GM18505 (cell line): ENCODE measurements around the gene HIRIP3.
"Not testable (repeated sequence)": the region's sequence is repeated elsewhere in the genome, so short reads cannot be mapped to it uniquely, and the experiment has no call there.

Experiments
- ATAC-seq: cut with Tn5 transposase; IDR thresholded peaks from one replicate; pipeline ENCODE4 v1.9.1; 2021; ENCODE audit not compliant: unreplicated experiment
- POLR2A ChIP-seq: IDR thresholded peaks from 4 replicates; pipeline ENCODE4 v1.6.1; 2011; ENCODE audit warnings: borderline replicate concordance; ENCODE audit not compliant: insufficient read depth, insufficient read length; ENCODE audit errors: extremely low read depth

HIRIP3 gene

GRCh38 chr16:30025574-30025973, 30.2 kb upstream of the HIRIP3 start:
- no peak for TF ChIP-seq POLR2A
- ATAC-seq = no peak

GRCh38 chr16:30025156-30025555, 29.7 kb upstream of the HIRIP3 start:
- ATAC-seq = no peak
- TF ChIP-seq POLR2A = no peak

DNA sequence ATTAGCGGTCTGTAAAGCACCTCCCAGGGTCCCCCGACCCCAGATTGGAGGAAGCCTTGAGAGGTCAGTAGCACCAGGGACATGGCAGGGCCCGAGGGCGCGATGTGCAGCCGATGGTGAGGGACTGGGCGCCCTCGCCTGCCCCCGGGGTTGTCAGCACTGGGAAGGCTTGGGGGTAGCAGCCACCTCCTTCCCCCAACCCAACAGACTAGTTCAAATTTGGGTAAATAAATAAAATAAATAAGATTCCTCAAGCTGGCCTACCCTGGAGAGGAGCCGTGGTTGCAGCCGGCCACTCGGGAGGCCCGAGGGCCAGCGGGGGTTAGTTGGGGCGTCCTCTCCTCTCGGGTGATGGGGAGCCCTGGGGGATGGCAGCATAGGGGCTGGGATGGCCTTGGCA, 29.0 kb upstream of the HIRIP3 start:
- ATAC-seq = no peak
- no peak for TF ChIP-seq POLR2A

- ATAC-seq = no peak
- TF ChIP-seq POLR2A = no peak
Measured at GRCh38 chr16:30023586-30023985, 28.2 kb upstream of the HIRIP3 start.

DNA sequence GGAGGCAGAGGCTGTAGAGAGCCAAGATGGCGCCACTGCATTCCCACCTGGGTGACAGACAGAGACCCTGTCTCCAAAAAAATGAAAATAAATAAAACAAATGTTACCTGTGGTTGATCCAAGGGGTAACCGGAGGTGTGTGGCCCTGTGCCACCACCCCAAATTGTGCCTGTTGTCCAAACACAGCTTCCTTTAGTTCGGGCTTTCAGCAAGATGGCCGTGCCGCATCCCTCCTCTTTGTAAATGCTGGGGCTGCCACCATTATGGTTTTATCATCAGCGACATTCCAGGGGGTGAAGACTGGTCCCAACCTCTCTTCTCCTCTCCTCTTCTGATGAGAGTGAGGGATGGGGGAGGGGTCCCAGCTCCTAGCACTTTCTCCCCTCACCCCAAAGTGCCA, 27.5 kb upstream of the HIRIP3 start, which contains the start of gene C16orf92:
TSS of gene C16orf92 (plus strand) at position 312 of the 400 bp plus-strand sequence. CDS start 143 bp downstream, outside the sequence.
- ATAC-seq = no peak
- no peak for TF ChIP-seq POLR2A

GRCh38 chr16:30018731-30019158, 23.3 kb upstream of the HIRIP3 start:
- no peak for ATAC-seq
- no peak for TF ChIP-seq POLR2A

DNA sequence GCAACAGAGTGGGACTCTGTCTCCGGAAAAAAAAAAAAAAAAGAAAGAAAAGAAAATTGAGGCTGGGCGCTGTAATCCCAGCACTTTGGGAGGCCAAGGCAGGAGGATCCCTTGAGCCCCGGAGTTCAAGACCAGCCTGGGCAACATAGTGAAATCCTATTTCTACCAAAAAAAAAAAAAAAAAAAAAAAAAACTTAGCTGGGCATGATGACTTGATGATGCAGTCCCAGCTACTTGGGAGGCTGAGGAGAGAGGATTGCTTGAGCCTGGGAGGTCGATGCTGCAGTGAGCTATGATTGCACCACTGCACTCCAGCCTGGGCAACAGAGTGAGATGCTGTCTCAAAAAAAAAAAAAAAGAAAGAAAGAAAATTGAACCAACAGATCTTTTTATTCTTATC, 22.5 kb upstream of the HIRIP3 start:
- not testable (repeated sequence) for ATAC-seq

DNA sequence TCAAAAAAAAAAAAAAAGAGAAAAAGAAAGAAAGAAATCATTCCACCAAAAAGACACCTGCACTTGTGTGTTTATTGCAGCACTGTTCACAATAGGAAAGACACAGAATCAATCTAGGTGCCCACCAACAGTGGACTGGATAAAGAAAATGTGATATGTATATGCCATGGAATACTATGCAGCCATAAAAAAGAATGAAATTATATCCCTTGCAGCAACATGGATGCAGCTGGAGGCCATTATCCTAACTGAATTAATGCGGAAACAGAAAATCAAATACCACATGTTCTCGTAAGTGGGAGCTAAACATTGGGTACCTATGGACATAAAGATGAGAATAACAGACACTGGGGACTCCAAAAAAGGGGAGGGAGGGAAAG, 21.9 kb upstream of the HIRIP3 start:
- ATAC-seq = no peak

GRCh38 chr16:30016555-30017276, 21.3 kb upstream of the HIRIP3 start:
- ATAC-seq = no peak

More for the DNA sequence above, 21.9 kb upstream of the HIRIP3 start:
- TF ChIP-seq POLR2A = no peak

GRCh38 chr16:30015450-30015849, 20.0 kb upstream of the HIRIP3 start:
- not testable (repeated sequence) for ATAC-seq

More at GRCh38 chr16:30016555-30017276, 21.3 kb upstream of the HIRIP3 start:
- TF ChIP-seq POLR2A = no peak

DNA sequence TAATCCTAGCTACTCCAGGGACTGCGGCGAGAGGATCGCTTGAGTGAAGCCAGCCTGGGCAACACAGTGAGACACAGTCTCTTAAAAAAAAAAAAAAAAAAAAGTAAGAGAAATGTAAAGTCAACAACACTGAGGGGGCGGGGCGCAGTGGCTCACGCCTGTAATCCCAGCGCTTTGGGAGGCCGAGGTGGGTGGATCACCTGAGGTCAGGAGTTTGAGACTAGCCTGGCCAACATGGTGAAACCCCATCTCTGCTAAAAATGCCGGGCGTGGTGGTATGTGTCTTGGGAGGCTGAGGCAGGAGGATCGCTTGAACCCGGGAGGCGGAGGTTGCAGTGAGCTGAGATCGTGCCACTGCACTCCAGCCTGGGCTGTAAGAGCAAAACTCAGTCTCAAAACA, 17.2 kb upstream of the HIRIP3 start:
- not testable (repeated sequence) for ATAC-seq

GRCh38 chr16:30011714-30012504, 16.5 kb upstream of the HIRIP3 start:
- no peak for ATAC-seq
- TF ChIP-seq POLR2A = no peak

DNA sequence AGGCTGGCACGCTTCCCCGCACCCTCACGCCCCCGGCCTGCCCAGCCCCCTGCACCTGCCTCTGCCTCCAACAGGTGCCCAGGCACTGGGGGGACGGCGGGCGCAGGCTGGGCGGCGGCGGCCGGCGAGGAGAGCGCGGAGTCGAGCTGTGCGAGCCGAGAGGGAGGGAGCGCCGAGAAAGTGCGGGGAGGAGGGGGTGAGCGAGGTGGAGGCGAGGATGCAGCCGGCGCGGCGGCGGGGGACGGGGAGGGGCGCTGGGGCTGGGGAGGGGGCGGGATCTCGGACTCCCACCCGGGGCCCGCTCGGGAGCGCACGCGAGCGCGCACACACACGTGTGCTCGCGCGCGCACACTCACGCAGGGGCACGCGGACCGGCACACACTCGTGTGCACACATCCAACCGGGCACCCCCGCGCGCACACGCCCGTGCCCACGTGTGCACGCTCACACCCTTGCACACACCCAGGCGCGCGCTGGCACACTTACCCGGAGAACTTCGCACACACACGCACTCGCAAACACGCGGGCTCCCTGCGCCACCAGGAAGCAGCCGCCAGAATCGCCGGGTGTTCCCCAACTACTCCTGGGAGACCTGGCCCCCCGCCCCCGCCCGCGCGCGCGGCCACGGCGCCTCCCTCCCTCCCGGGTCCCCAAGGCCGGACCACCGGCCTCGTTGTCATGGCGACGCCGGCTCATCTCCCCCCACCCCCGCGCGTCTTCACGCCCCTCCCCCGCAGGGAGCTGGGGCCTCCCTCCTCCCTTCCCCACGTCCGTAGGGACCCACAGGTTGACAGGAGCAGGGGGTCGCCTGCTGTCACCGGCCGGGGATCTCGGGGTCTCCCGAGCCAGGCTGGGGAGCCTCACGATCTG, 15.7 kb upstream of the HIRIP3 start, which contains the start of gene DOC2A:
TSS of gene DOC2A (minus strand) at position 184 of the 870 bp plus-strand sequence. CDS start 805 bp downstream, outside the sequence.
- no peak for TF ChIP-seq POLR2A
- no peak for ATAC-seq
